GM12878 (cell line): ENCODE data around the gene MFSD11.

ENCODE experiments used
- POLR2A ChIP-seq: IDR thresholded peaks from 2 replicates; pipeline ENCODE4 v1.6.1; 2011; ENCODE audit warnings: low read depth, mild to moderate bottlenecking, low read length
- RCOR1 ChIP-seq: conservative IDR thresholded peaks from 2 replicates; pipeline ENCODE4 v1.6.1; 2012; ENCODE audit warnings: low read depth, low read length, improper control_type of control experiment
- TCF12 ChIP-seq: IDR thresholded peaks from 2 replicates; pipeline ENCODE4 v1.6.1; 2011; ENCODE audit warnings: low read depth, mild to moderate bottlenecking, low read length
- YY1 ChIP-seq: IDR thresholded peaks from 2 replicates; pipeline ENCODE4 v1.6.1; 2011; ENCODE audit warnings: low read depth, mild to moderate bottlenecking, low read length

- TF ChIP-seq RCOR1 (no peak), YY1 (no peak), TCF12 (no peak), POLR2A (no peak)
Measured at GRCh38 chr17:76720941-76721340, 17.0 kb upstream of the MFSD11 start.
